PFSK-1 (cell line): ENCODE results near the gene ZHX3.

Source experiments
- POLR2AphosphoS5 ChIP-seq: IDR thresholded peaks from 2 replicates; pipeline ENCODE4 v1.6.1; 2012; ENCODE audit warnings: low read depth, mild to moderate bottlenecking, control low read depth, low read length, moderate library complexity
- SIN3A ChIP-seq: IDR thresholded peaks from 2 replicates; pipeline ENCODE4 v1.6.1; 2012; ENCODE audit warnings: mild to moderate bottlenecking, low read length, moderate library complexity, borderline replicate concordance; ENCODE audit not compliant: insufficient read depth
- TAF1 ChIP-seq: IDR thresholded peaks from 2 replicates; pipeline ENCODE4 v1.6.1; 2012; ENCODE audit warnings: low read length, control low read depth, borderline replicate concordance; ENCODE audit not compliant: insufficient read depth
- TF ChIP-seq, protein P1 (sequence below), 2 experiments: IDR thresholded peaks; 2 replicates each; pipeline versions ENCODE4 v1.6.1 to v1.8.0; 2011 to 2012; ENCODE audit warnings: low read depth in 2 of 2, low read length in 2 of 2, control low read depth in 1 of 2, inconsistent platforms in 1 of 2, mild to moderate bottlenecking in 1 of 2, moderate library complexity in 1 of 2; ENCODE audit not compliant: insufficient read depth in 1 of 2

DNA sequence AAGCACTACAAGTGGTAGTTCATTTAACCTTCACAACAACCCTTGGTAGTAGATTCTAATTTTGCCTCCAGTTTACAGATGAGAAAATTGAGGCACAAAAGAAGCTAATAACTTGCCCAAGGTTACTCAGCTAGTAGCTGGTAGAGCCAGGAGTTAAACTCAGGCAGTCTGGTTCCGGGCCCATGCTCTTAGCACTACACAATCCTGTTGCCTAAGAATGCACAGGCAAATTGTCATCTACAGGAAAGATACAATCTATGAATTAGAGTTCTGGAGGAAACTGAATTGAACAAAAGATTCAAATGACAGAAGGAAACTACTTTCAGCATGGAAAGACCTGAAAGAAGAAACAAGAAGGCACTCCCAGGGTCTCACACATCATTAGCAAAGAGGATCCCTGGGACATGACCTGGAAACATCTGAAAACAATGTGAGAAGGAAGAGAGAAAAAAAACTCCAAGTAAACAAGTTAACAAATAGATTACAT lies 56.8 kb downstream of the ZHX3 start:
- no peak for TF ChIP-seq SIN3A
- TF ChIP-seq TAF1: no peak
- no peak for TF ChIP-seq POLR2AphosphoS5
- TF ChIP-seq, protein P1, sequence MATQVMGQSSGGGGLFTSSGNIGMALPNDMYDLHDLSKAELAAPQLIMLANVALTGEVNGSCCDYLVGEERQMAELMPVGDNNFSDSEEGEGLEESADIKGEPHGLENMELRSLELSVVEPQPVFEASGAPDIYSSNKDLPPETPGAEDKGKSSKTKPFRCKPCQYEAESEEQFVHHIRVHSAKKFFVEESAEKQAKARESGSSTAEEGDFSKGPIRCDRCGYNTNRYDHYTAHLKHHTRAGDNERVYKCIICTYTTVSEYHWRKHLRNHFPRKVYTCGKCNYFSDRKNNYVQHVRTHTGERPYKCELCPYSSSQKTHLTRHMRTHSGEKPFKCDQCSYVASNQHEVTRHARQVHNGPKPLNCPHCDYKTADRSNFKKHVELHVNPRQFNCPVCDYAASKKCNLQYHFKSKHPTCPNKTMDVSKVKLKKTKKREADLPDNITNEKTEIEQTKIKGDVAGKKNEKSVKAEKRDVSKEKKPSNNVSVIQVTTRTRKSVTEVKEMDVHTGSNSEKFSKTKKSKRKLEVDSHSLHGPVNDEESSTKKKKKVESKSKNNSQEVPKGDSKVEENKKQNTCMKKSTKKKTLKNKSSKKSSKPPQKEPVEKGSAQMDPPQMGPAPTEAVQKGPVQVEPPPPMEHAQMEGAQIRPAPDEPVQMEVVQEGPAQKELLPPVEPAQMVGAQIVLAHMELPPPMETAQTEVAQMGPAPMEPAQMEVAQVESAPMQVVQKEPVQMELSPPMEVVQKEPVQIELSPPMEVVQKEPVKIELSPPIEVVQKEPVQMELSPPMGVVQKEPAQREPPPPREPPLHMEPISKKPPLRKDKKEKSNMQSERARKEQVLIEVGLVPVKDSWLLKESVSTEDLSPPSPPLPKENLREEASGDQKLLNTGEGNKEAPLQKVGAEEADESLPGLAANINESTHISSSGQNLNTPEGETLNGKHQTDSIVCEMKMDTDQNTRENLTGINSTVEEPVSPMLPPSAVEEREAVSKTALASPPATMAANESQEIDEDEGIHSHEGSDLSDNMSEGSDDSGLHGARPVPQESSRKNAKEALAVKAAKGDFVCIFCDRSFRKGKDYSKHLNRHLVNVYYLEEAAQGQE (IDR thresholded peaks at IDR 0.05; ENCODE audit: insufficient read depth in 1 of 2, low read depth in 2 of 2, low read length in 2 of 2): no peak
